Neutrophil (primary cell): ENCODE results near the gene TLR10.
A peak's percentile ranks its signal among the peaks of the same experiment; 100 is the strongest.

ENCODE experiments used
- H3K27ac ChIP-seq: fragments of 200-600 bp; sonication (generic); 2 replicates; pipeline ENCODE4 v1.5.1; 2016; ENCODE audit warnings: mild to moderate bottlenecking, moderate library complexity
- H3K27me3 ChIP-seq: fragments of 200-600 bp; sonication (generic); 2 replicates; pipeline ENCODE4 v1.6.0; 2016; ENCODE audit warnings: mild to moderate bottlenecking
- H3K36me3 ChIP-seq: fragments of 200-600 bp; sonication (generic); 2 replicates; pipeline ENCODE4 v1.5.1; 2017
- H3K4me1 ChIP-seq, 2 experiments: fragments of 200-600 bp in 1 of 2; sonication (generic) in 1 of 2; 1 replicate in 1 of 2; 2 replicates in 1 of 2; pipeline versions ENCODE4 v1.5.1 to v1.6.1; 2013 to 2016; ENCODE audit warnings: low read depth in 1 of 2, low read length in 1 of 2, mild to moderate bottlenecking in 1 of 2, moderate library complexity in 1 of 2; ENCODE audit not compliant: control insufficient read depth in 1 of 2, insufficient read depth in 1 of 2
- H3K4me3 ChIP-seq, 2 experiments: fragments of 200-600 bp in 1 of 2; sonication (generic) in 1 of 2; 1 replicate in 1 of 2; 2 replicates in 1 of 2; pipeline ENCODE4 v1.5.1; 2013 to 2016; ENCODE audit warnings: low read depth in 1 of 2, low read length in 1 of 2, mild to moderate bottlenecking in 1 of 2, moderate library complexity in 1 of 2
- H3K9me3 ChIP-seq: fragments of 200-600 bp; sonication (generic); 2 replicates; pipeline ENCODE4 v1.5.1; 2016
- CTCF ChIP-seq: fragments of 200-600 bp; sonication (generic); IDR thresholded peaks from 2 replicates; pipeline ENCODE4 v1.5.1; 2016; ENCODE audit warnings: antibody characterized with exemption

TLR10 gene

GRCh38 chr4:38795087-38795486 lies 12.3 kb upstream of the TLR10 start:
- H3K36me3 ChIP-seq, result peaks cover 53% of the 10 kb centered on the region
- H3K27ac ChIP-seq, result peak overlapping the region; percentile 92
- H3K27me3 ChIP-seq, result no peaks in the 10 kb centered on the region
- TF ChIP-seq CTCF, result no peak
- H3K9me3 ChIP-seq, result no peaks in the 10 kb centered on the region
- H3K4me3 ChIP-seq, result no peak overlapping the region
- H3K4me1 ChIP-seq, result peaks cover 77 to 86% of the 10 kb centered on the region in 2 experiments

- Histone ChIP-seq H3K27me3 (no peaks in the 10 kb centered on the region), H3K4me3 (no peak overlapping the region), H3K27ac (peak overlapping the region; percentile 92), H3K9me3 (no peaks in the 10 kb centered on the region), H3K4me1 (peaks cover 77 to 86% of the 10 kb centered on the region in 2 experiments), H3K36me3 (peaks cover 43% of the 10 kb centered on the region)
- no peak for TF ChIP-seq CTCF
Measured at GRCh38 chr4:38794051-38794450, 11.3 kb upstream of the TLR10 start.

- TF ChIP-seq CTCF, result no peak
- H3K27ac ChIP-seq, result peak overlapping the region; percentile 92
- H3K27me3 ChIP-seq, result no peaks in the 10 kb centered on the region
- H3K9me3 ChIP-seq, result no peaks in the 10 kb centered on the region
- H3K36me3 ChIP-seq, result peaks cover 13% of the 10 kb centered on the region
- H3K4me3 ChIP-seq, result peak overlapping the region; percentile 47 to 48
- H3K4me1 ChIP-seq, result peaks cover 80 to 95% of the 10 kb centered on the region in 2 experiments
Measured at GRCh38 chr4:38791010-38791409, 8.2 kb upstream of the TLR10 start.

- no peaks in the 10 kb centered on the region for H3K9me3 ChIP-seq
- TF ChIP-seq CTCF, result no peak
- peak overlapping the region; percentile 92 for H3K27ac ChIP-seq
- H3K36me3 ChIP-seq, result no peaks in the 10 kb centered on the region
- H3K4me1 ChIP-seq, result peaks cover 88 to 100% of the 10 kb centered on the region in 2 experiments
- H3K27me3 ChIP-seq, result no peaks in the 10 kb centered on the region
- no peak overlapping the region for H3K4me3 ChIP-seq
Measured at GRCh38 chr4:38788317-38788716, 5.5 kb upstream of the TLR10 start.

GRCh38 chr4:38787693-38788092 lies 4.9 kb upstream of the TLR10 start:
- Histone ChIP-seq H3K36me3 (no peaks in the 10 kb centered on the region), H3K27ac (peak overlapping the region; percentile 92), H3K27me3 (no peaks in the 10 kb centered on the region), H3K4me3 (no peak overlapping the region), H3K9me3 (no peaks in the 10 kb centered on the region), H3K4me1 (peaks cover 88 to 100% of the 10 kb centered on the region in 2 experiments)
- no peak for TF ChIP-seq CTCF

GRCh38 chr4:38785901-38786402 lies 3.2 kb upstream of the TLR10 start:
- H3K9me3 ChIP-seq, result no peaks in the 10 kb centered on the region
- peak overlapping the region; percentile 35 for H3K4me3 ChIP-seq
- TF ChIP-seq CTCF, result no peak
- peak overlapping the region; percentile 91 for H3K27ac ChIP-seq
- H3K36me3 ChIP-seq, result no peaks in the 10 kb centered on the region
- no peaks in the 10 kb centered on the region for H3K27me3 ChIP-seq
- H3K4me1 ChIP-seq, result peaks cover 75 to 93% of the 10 kb centered on the region in 2 experiments
